Measurements from ENCODE around the gene NHS.

NHS gene

GRCh38 chrX:17623750-17624149, 248.8 kb downstream of the NHS start:
- no peak for DNase-seq (ENCODE audit: low spot score)

- no peak for DNase-seq (ENCODE audit: low spot score)
Measured at GRCh38 chrX:17627026-17627425, 252.0 kb downstream of the NHS start.

GRCh38 chrX:17628976-17629375, 254.0 kb downstream of the NHS start:
- no peak for DNase-seq (ENCODE audit: low spot score)

- no peak for DNase-seq (ENCODE audit: low spot score)
Measured at GRCh38 chrX:17629519-17629918, 254.5 kb downstream of the NHS start.

GRCh38 chrX:17631647-17632046, 256.6 kb downstream of the NHS start:
- no peak for DNase-seq (ENCODE audit: low spot score)

- no peak for DNase-seq (ENCODE audit: low spot score)
Measured at GRCh38 chrX:17632942-17633341, 257.9 kb downstream of the NHS start.

- DNase-seq (ENCODE audit: low spot score) = no peak
Measured at GRCh38 chrX:17633546-17633945, 258.5 kb downstream of the NHS start.

GRCh38 chrX:17634542-17635207, 259.7 kb downstream of the NHS start:
- no peak for DNase-seq (ENCODE audit: low spot score)

- DNase-seq (ENCODE audit: low spot score) = peak; percentile 79
Measured at GRCh38 chrX:17635231-17635630, 260.2 kb downstream of the NHS start.

- DNase-seq (ENCODE audit: low spot score) = no peak
Measured at GRCh38 chrX:17637235-17637634, 262.2 kb downstream of the NHS start.

GRCh38 chrX:17638731-17639130, 263.7 kb downstream of the NHS start:
- no peak for DNase-seq (ENCODE audit: low spot score)

- DNase-seq (ENCODE audit: low spot score) = no peak
Measured at GRCh38 chrX:17642891-17643290, 267.9 kb downstream of the NHS start.

GRCh38 chrX:17643528-17643927, 268.5 kb downstream of the NHS start:
- DNase-seq (ENCODE audit: low spot score) = no peak

GRCh38 chrX:17644001-17644400, 269.0 kb downstream of the NHS start:
- DNase-seq (ENCODE audit: low spot score) = no peak

- DNase-seq (ENCODE audit: low spot score) = no peak
Measured at GRCh38 chrX:17654116-17654515, 279.1 kb downstream of the NHS start.

- DNase-seq (ENCODE audit: low spot score) = peak; percentile 26
Measured at GRCh38 chrX:17655211-17656034, 280.4 kb downstream of the NHS start.

- peak; percentile 30 for DNase-seq (ENCODE audit: low spot score)
Measured at GRCh38 chrX:17656035-17656418, 281.0 kb downstream of the NHS start.

- DNase-seq (ENCODE audit: low spot score) = peak; percentile 10
Measured at GRCh38 chrX:17656556-17656955, 281.6 kb downstream of the NHS start.

- DNase-seq (ENCODE audit: low spot score) = no peak
Measured at GRCh38 chrX:17662391-17662790, 287.4 kb downstream of the NHS start.

GRCh38 chrX:17668929-17669328, 293.9 kb downstream of the NHS start:
- no peak for DNase-seq (ENCODE audit: low spot score)

- DNase-seq (ENCODE audit: low spot score) = no peak
Measured at GRCh38 chrX:17669458-17669857, 294.5 kb downstream of the NHS start.

- no peak for DNase-seq (ENCODE audit: low spot score)
Measured at GRCh38 chrX:17669891-17670290, 294.9 kb downstream of the NHS start.

- no peak for DNase-seq (ENCODE audit: low spot score)
Measured at GRCh38 chrX:17670874-17671273, 295.9 kb downstream of the NHS start.

- DNase-seq (ENCODE audit: low spot score) = no peak
Measured at GRCh38 chrX:17674601-17675000, 299.6 kb downstream of the NHS start.

Data from iPS-NIHi11 (cell line).